ENCODE results near the gene CDH4. TPM values are rescaled to one million over a fixed set of nuclear protein-coding genes. Genes with fewer than 3 reads are reported as not detected.

Gene CDH4
- total and polyA plus RNA-seq, 2 of the 8 experiments (the other 6 are each of a cell fraction or from before 2014, with no cell fraction given) = 4.3 to 7.9 TPM

DNA sequence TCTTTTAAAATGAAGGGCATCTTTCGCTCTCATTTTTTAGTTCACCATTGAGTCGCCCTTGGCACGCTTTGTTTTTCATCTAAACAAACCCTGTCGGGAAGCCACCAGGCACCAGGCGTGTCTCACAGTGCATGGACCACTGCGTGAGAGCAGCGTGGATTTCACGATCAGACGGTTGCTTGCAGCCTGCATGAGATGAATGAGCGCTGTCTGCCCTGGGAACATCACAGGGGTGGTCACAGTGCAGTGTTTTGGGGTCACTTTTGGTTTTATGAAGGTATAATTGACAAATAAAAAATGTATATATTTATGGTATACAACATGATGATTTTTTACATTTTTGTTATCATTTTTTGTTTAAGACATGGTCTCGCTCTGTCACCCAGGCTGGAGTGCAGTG, 61.3 kb downstream of the CDH4 start:
- H3K79me2 ChIP-seq (ENCODE audit: control insufficient read depth in 1 of 2, insufficient read depth in 2 of 2, low read length in 2 of 2) = no peaks in the 10 kb centered on the region
- ChIA-PET POLR2A (ENCODE audit: partially characterized antibody) (interaction anchor here (1.0 kb wide), 2 partner anchors 9 to 14 kb away, joined by 3 to 4 read pairs; no protein-coding TSS in a partner anchor), CTCF (ENCODE audit: partially characterized antibody) (interaction anchor here (0.6 to 1.6 kb wide), 2 partner anchors 50 to 237 kb away, joined by 3 read pairs; no protein-coding TSS in a partner anchor)
- no peak overlapping the region for H3K4me2 ChIP-seq (ENCODE audit: insufficient read depth in 1 of 2, low read depth in 2 of 2, low read length in 2 of 2)
- H3K4me1 ChIP-seq (replicated peaks in 1 of 4; ENCODE audit: control insufficient read depth in 3 of 4, insufficient read depth in 4 of 4, low read length in 3 of 4) = peaks cover 2 to 6% (median 4%) of the 10 kb centered on the region in 4 experiments; a peak in 5 of 7 replicates
- H2AFZ ChIP-seq (ENCODE audit: low read length) = no peak overlapping the region
- no peak overlapping the region for H4K8ac ChIP-seq (ENCODE audit: extremely low read depth, insufficient read depth, low read length)
- peaks cover 0 to 2% (median 0%) of the 10 kb centered on the region in 4 experiments; a peak in 2 of 7 replicates for H3K27me3 ChIP-seq (replicated peaks in 1 of 4; ENCODE audit: control insufficient read depth in 3 of 4, extremely low read depth in 1 of 4, insufficient read depth in 3 of 4, low read length in 3 of 4)
- H2BK15ac ChIP-seq (ENCODE audit: low read length) = no peak overlapping the region
- TF ChIP-seq EGR1 (IDR thresholded peaks at IDR 0.05; ENCODE audit: borderline replicate concordance, low read depth, low read length) = no peak
- no peak for TF ChIP-seq FOSL1 (IDR thresholded peaks at IDR 0.05; ENCODE audit: insufficient read depth, low read depth, low read length)
- no peak for TF ChIP-seq CHD1 (IDR thresholded peaks at IDR 0.05; ENCODE audit: low read depth, low read length)
- H3K9me3 ChIP-seq (ENCODE audit: insufficient read depth in 2 of 2, low read depth in 1 of 2, low read length in 1 of 2) = no peaks in the 10 kb centered on the region
- no peaks in the 10 kb centered on the region for H3K36me3 ChIP-seq (ENCODE audit: control insufficient read depth in 2 of 4, insufficient read depth in 4 of 4, low read length in 3 of 4)
- H4K20me1 ChIP-seq (replicated peaks in 1 of 2; ENCODE audit: control insufficient read depth in 1 of 2, insufficient read depth in 2 of 2, low read length in 2 of 2) = peaks cover 0 to 10% of the 10 kb centered on the region in 2 experiments
- no peak overlapping the region for H2BK5ac ChIP-seq (ENCODE audit: low read depth, low read length)
- no peak overlapping the region for H3K18ac ChIP-seq (ENCODE audit: extremely low read depth, low read length)
- H3K79me1 ChIP-seq (ENCODE audit: low read depth, low read length) = peaks cover 7% of the 10 kb centered on the region; the same call in 1 of the 2 replicates
- H2AK5ac ChIP-seq (ENCODE audit: low read depth, low read length) = no peak overlapping the region
- no peak overlapping the region for H3K9ac ChIP-seq (replicated peaks in 1 of 4; ENCODE audit: extremely low read depth in 1 of 4, low read depth in 3 of 4, low read length in 3 of 4)
- no peak overlapping the region for H3K4me3 ChIP-seq (ENCODE audit: extremely low read depth in 1 of 4, insufficient read depth in 2 of 4, low read depth in 3 of 4, low read length in 4 of 4)
- no peak overlapping the region for H3K23ac ChIP-seq (ENCODE audit: insufficient read length)
- no peak overlapping the region for H3K27ac ChIP-seq (ENCODE audit: low read depth, low read length)
- WGBS, 2 experiments (ENCODE audit: extremely low coverage in 1 of 2, insufficient coverage in 1 of 2, insufficient read length in 1 of 2, insufficient replicate concordance in 2 of 2, low coverage in 1 of 2, low lambda C conversion rate in 2 of 2, missing lambda C conversion rate in 1 of 2) = 83% methylated on average over 11 of the region's 11 CpGs; no CpG with 5 or more reads in 1 of the 2 experiments
- no peak overlapping the region for H4K5ac ChIP-seq (ENCODE audit: insufficient read length, low read depth, low read length)
- H3K23me2 ChIP-seq (ENCODE audit: low read depth, low read length) = peaks cover 4% of the 10 kb centered on the region; the same call in 1 of the 2 replicates
- no peak overlapping the region for H2BK20ac ChIP-seq (ENCODE audit: low read length)
- no peak overlapping the region for H2BK120ac ChIP-seq (replicated peaks; ENCODE audit: low read depth, low read length)
- H3K56ac ChIP-seq (replicated peaks; ENCODE audit: insufficient read length, low read depth, low read length) = no peak overlapping the region
- DNase-seq (ENCODE audit: low read depth in 1 of 2, low spot score in 2 of 2) (no peak), FAIRE-seq (no peak)
- H4K91ac ChIP-seq (replicated peaks; ENCODE audit: insufficient read length, low read length) = no peak overlapping the region
- H3K4ac ChIP-seq (replicated peaks; ENCODE audit: insufficient read length, low read depth, low read length) = no peak overlapping the region
- H2BK12ac ChIP-seq (ENCODE audit: low read depth, low read length) = no peak overlapping the region
- H3K14ac ChIP-seq (ENCODE audit: insufficient read length) = no peak overlapping the region

Measured in H1 (cell line).